Measurements from ENCODE around the gene TTYH2. TPM values are rescaled to one million over a fixed set of nuclear protein-coding genes. Genes with fewer than 3 reads are reported as not detected.

TTYH2 gene
- total RNA-seq, 1 experiment from 2014 or later: 4.5 TPM

GRCh38 chr17:74241847-74242246 lies 28.5 kb downstream of the TTYH2 start:
- CTCF ChIA-PET: interaction anchor here (1.5 kb wide), 1 partner anchor 18 kb away, joined by 7 read pairs; no protein-coding TSS in a partner anchor
- TF ChIP-seq OVOL2 (CRISPR knock-in tag; IDR thresholded peaks at IDR 0.05; ENCODE audit: borderline replicate concordance): no peak
- no peak for TF ChIP-seq CBFB (CRISPR knock-in tag; IDR thresholded peaks at IDR 0.05; ENCODE audit: low read depth)
- TF ChIP-seq NFYB (CRISPR knock-in tag; conservative IDR thresholded peaks at IDR 0.05; ENCODE audit: low read depth): no peak
- no peak overlapping the region for H3K27ac Mint-ChIP-seq
- H3K9me3 Mint-ChIP-seq: peaks cover 8% of the 10 kb centered on the region
- no peak for DNase-seq (ENCODE audit: low spot score)
- H3K4me3 Mint-ChIP-seq: no peak overlapping the region
- peaks cover 22% of the 10 kb centered on the region for H3K4me1 Mint-ChIP-seq
- ATAC-seq: no peak
- peaks cover 7% of the 10 kb centered on the region for H3K27me3 Mint-ChIP-seq (ENCODE audit: low read depth)
- POLR2A ChIA-PET: no interaction called here
- H3K36me3 Mint-ChIP-seq: peaks cover 8% of the 10 kb centered on the region

GRCh38 chr17:74243013-74243755 lies 29.8 kb downstream of the TTYH2 start:
- ATAC-seq (no peak), DNase-seq (ENCODE audit: low spot score) (no peak)
- Mint-ChIP-seq H3K9me3 (peaks cover 8% of the 10 kb centered on the region), H3K4me1 (peaks cover 22% of the 10 kb centered on the region), H3K4me3 (no peak overlapping the region), H3K27me3 (ENCODE audit: low read depth) (peaks cover 7% of the 10 kb centered on the region), H3K36me3 (peaks cover 8% of the 10 kb centered on the region), H3K27ac (no peak overlapping the region)
- POLR2A ChIA-PET: no interaction called here
- CTCF ChIA-PET: interaction anchor here (1.0 to 3.3 kb wide), 5 partner anchors 29 to 125 kb away, joined by 3 to 18 read pairs (median 5); partner anchors contain the start of gene TTYH2
- TF ChIP-seq ZNF219 (CRISPR knock-in tag; IDR thresholded peaks at IDR 0.05; ENCODE audit: borderline replicate concordance): no peak
- TF ChIP-seq AFF4 (CRISPR knock-in tag; IDR thresholded peaks at IDR 0.05; ENCODE audit: borderline replicate concordance): no peak

GRCh38 chr17:74244128-74244527 lies 30.8 kb downstream of the TTYH2 start:
- DNase-seq (ENCODE audit: low spot score) (no peak), ATAC-seq (no peak)
- POLR2A ChIA-PET: no interaction called here
- H3K36me3 Mint-ChIP-seq: peaks cover 8% of the 10 kb centered on the region
- H3K4me1 Mint-ChIP-seq: peaks cover 22% of the 10 kb centered on the region
- no peak overlapping the region for H3K27ac Mint-ChIP-seq
- TF ChIP-seq AFF4 (CRISPR knock-in tag; IDR thresholded peaks at IDR 0.05; ENCODE audit: borderline replicate concordance) (no peak), RORB (CRISPR knock-in tag; IDR thresholded peaks at IDR 0.05) (no peak), ZNF425 (CRISPR knock-in tag; conservative IDR thresholded peaks at IDR 0.05) (no peak), GABPB1 (CRISPR knock-in tag; IDR thresholded peaks at IDR 0.05) (no peak), ZMAT4 (CRISPR knock-in tag; IDR thresholded peaks at IDR 0.05) (no peak), NFYB (CRISPR knock-in tag; conservative IDR thresholded peaks at IDR 0.05; ENCODE audit: low read depth) (no peak), ZNF671 (CRISPR knock-in tag; IDR thresholded peaks at IDR 0.05) (no peak), GRHL2 (CRISPR knock-in tag; IDR thresholded peaks at IDR 0.05; ENCODE audit: insufficient replicate concordance, severe bottlenecking) (no peak), OVOL2 (CRISPR knock-in tag; IDR thresholded peaks at IDR 0.05; ENCODE audit: borderline replicate concordance) (no peak), JAZF1 (CRISPR knock-in tag; IDR thresholded peaks at IDR 0.05) (no peak), CREM (CRISPR knock-in tag; IDR thresholded peaks at IDR 0.05) (no peak)
- peaks cover 7% of the 10 kb centered on the region for H3K27me3 Mint-ChIP-seq (ENCODE audit: low read depth)
- CTCF ChIA-PET: interaction anchor here (0.8 to 3.3 kb wide), 8 partner anchors 9 to 44 kb away, joined by 3 to 24 read pairs (median 4); partner anchors contain the start of gene TTYH2
- no peak overlapping the region for H3K4me3 Mint-ChIP-seq
- peaks cover 8% of the 10 kb centered on the region for H3K9me3 Mint-ChIP-seq

Measured in WTC11 (cell line).